MCF 10A (cell line): ENCODE measurements around the gene PBRM1. TPM values are rescaled to one million over a fixed set of nuclear protein-coding genes. Genes with fewer than 3 reads are reported as not detected.

ENCODE experiments used
- BruUV-seq: library from RNA; stranded (reverse); fragments of 400-500 nt; replicated peaks from 2 replicates; lab custom pipeline; 2021; lab: Mats Ljungman, UMichigan
- CTCF ChIA-PET: fragments of 300-600 bp; sonication (Branson Sonifier 250); formaldehyde crosslinking; extraction: SDS; loops from one replicate; lab custom pipeline; 2021; ENCODE audit warnings: antibody characterized with exemption, inconsistent platforms; lab: Yijun Ruan, JAX
- POLR2A ChIA-PET: fragments of 300-600, 350-650 bp; sonication (Branson Sonifier 250); formaldehyde crosslinking; extraction: SDS; loops from one replicate; lab custom pipeline; 2020; ENCODE audit warnings: antibody characterized with exemption, inconsistent platforms; lab: Yijun Ruan, JAX
- DNase-seq: peaks from one replicate; pipeline ENCODE4 v3.0.0-alpha.2; 2018; ENCODE audit not compliant: unreplicated experiment
- H3K27ac Mint-ChIP-seq: one replicate; pipeline ENCODE4 v1.8.0; 2022; ENCODE audit warnings: mild to moderate bottlenecking, low read depth, mixed read lengths; ENCODE audit not compliant: unreplicated experiment
- H3K27me3 Mint-ChIP-seq: one replicate; pipeline ENCODE4 v1.8.0; 2022; ENCODE audit warnings: mixed read lengths; ENCODE audit not compliant: insufficient read depth, unreplicated experiment
- H3K36me3 Mint-ChIP-seq: one replicate; pipeline ENCODE4 v1.8.0; 2022; ENCODE audit warnings: mild to moderate bottlenecking, moderate library complexity, mixed read lengths; ENCODE audit not compliant: insufficient read depth, unreplicated experiment
- H3K4me1 Mint-ChIP-seq: one replicate; pipeline ENCODE4 v1.8.0; 2022; ENCODE audit warnings: mixed read lengths; ENCODE audit not compliant: insufficient read depth, unreplicated experiment
- H3K4me3 Mint-ChIP-seq: one replicate; pipeline ENCODE4 v1.8.0; 2022; ENCODE audit warnings: mild to moderate bottlenecking, moderate library complexity, mixed read lengths; ENCODE audit not compliant: unreplicated experiment
- H3K9me3 Mint-ChIP-seq: one replicate; pipeline ENCODE4 v1.8.0; 2022; ENCODE audit warnings: mixed read lengths; ENCODE audit not compliant: unreplicated experiment
- intact Hi-C: fragments of 100-400 bp; cut with micrococcal nuclease; formaldehyde crosslinking; loops from 2 replicates; pipeline ENCODE4 v1.14.1; 2022
- total RNA-seq: library from RNA; stranded (reverse); gene quantifications from 2 replicates; pipeline ENCODE4 v1.2.3, GENCODE V29; 2022
- TF ChIP-seq, protein P1 (sequence below): fragments of 200-600 bp; IDR thresholded peaks from one replicate; pipeline ENCODE4 v1.8.0; 2022; ENCODE audit warnings: antibody characterized with exemption, mild to moderate bottlenecking; ENCODE audit not compliant: unreplicated experiment

Gene PBRM1
- total RNA-seq, 1 experiment from 2014 or later, result 56.9 TPM

DNA sequence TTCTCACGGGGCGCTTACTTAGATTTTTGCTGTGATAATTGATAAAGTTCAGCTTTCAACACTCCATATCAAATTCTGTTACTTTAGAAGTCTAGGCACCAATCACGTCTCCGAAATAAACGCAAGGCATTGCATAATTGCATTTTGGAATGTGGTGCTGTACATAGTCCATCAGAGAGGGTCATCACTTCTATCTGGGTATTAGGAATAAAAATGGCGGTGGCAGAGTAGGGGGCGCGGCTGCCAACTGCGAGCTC is 149.7 kb downstream of the PBRM1 start:
- Mint-ChIP-seq H3K36me3 (peaks cover 36% of the 10 kb centered on the region), H3K4me3 (peak overlapping the region; percentile 84), H3K27ac (no peak overlapping the region), H3K4me1 (peaks cover 30% of the 10 kb centered on the region), H3K9me3 (no peaks in the 10 kb centered on the region), H3K27me3 (no peaks in the 10 kb centered on the region)
- TF ChIP-seq, protein P1, sequence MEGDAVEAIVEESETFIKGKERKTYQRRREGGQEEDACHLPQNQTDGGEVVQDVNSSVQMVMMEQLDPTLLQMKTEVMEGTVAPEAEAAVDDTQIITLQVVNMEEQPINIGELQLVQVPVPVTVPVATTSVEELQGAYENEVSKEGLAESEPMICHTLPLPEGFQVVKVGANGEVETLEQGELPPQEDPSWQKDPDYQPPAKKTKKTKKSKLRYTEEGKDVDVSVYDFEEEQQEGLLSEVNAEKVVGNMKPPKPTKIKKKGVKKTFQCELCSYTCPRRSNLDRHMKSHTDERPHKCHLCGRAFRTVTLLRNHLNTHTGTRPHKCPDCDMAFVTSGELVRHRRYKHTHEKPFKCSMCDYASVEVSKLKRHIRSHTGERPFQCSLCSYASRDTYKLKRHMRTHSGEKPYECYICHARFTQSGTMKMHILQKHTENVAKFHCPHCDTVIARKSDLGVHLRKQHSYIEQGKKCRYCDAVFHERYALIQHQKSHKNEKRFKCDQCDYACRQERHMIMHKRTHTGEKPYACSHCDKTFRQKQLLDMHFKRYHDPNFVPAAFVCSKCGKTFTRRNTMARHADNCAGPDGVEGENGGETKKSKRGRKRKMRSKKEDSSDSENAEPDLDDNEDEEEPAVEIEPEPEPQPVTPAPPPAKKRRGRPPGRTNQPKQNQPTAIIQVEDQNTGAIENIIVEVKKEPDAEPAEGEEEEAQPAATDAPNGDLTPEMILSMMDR, result no peak
- no peak for DNase-seq
- BruUV-seq, result no TSS peak
- intact Hi-C loops, result loop anchor here (2.0 to 10.0 kb wide), 2 partner anchors 61 to 135 kb away; no protein-coding TSS in a partner anchor
- ChIA-PET CTCF (interaction anchor here (0.7 to 0.8 kb wide), 2 partner anchors 38 to 88 kb away, joined by 3 read pairs; no protein-coding TSS in a partner anchor), POLR2A (interaction anchor here (0.6 to 1.9 kb wide), 24 partner anchors 9 to 561 kb away, joined by 3 to 16 read pairs (median 4); partner anchors contain the start of gene ABHD14A)

DNA sequence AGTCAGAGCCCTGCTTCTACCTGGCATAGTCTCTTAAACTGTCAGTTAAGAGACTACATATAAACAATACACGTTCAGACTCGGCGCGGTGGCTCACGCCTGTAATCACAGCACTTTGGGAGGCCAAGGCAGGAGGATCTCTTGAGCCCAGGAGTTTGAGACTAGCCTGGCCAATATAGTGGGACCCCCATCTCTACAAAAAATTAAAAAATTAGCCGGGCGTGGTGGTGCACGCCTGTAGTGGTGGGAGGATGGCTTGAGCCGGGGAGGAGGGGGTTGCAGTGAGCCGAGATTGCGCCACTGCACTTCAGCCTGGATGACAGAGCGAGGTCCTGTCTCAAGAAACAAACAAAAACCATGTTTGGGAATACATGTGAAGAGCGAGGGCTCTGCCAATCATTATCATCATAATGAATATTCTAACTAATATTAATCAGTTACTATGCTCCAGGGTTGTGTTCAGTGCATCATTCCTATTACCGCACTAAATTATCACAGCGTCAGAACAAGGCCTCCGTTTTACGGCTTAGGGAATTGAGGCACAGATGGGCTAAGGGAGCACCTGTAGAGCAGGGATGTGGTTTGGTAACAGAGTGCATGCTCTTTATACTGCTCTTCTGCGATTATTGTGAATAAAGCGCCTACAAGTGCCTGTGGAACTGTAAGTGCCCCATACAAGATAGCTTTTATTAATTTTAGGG is 150.2 kb downstream of the PBRM1 start:
- no peak for DNase-seq
- TF ChIP-seq, protein P1, result no peak
- peak overlapping the region; percentile 84 for H3K4me3 Mint-ChIP-seq
- no TSS peak for BruUV-seq
- ChIA-PET POLR2A (interaction anchor here (0.6 to 1.9 kb wide), 22 partner anchors 9 to 561 kb away, joined by 3 to 16 read pairs (median 5); partner anchors contain the start of gene ABHD14A), CTCF (interaction anchor here (0.8 kb wide), 1 partner anchor 87 kb away, joined by 3 read pairs; no protein-coding TSS in a partner anchor)
- no peaks in the 10 kb centered on the region for H3K9me3 Mint-ChIP-seq
- intact Hi-C loops, result loop anchor here (2.0 to 10.0 kb wide), 2 partner anchors 61 to 135 kb away; no protein-coding TSS in a partner anchor
- peaks cover 31% of the 10 kb centered on the region for H3K36me3 Mint-ChIP-seq
- H3K27ac Mint-ChIP-seq, result peak overlapping the region; percentile 61
- H3K27me3 Mint-ChIP-seq, result no peaks in the 10 kb centered on the region
- peaks cover 30% of the 10 kb centered on the region for H3K4me1 Mint-ChIP-seq

DNA sequence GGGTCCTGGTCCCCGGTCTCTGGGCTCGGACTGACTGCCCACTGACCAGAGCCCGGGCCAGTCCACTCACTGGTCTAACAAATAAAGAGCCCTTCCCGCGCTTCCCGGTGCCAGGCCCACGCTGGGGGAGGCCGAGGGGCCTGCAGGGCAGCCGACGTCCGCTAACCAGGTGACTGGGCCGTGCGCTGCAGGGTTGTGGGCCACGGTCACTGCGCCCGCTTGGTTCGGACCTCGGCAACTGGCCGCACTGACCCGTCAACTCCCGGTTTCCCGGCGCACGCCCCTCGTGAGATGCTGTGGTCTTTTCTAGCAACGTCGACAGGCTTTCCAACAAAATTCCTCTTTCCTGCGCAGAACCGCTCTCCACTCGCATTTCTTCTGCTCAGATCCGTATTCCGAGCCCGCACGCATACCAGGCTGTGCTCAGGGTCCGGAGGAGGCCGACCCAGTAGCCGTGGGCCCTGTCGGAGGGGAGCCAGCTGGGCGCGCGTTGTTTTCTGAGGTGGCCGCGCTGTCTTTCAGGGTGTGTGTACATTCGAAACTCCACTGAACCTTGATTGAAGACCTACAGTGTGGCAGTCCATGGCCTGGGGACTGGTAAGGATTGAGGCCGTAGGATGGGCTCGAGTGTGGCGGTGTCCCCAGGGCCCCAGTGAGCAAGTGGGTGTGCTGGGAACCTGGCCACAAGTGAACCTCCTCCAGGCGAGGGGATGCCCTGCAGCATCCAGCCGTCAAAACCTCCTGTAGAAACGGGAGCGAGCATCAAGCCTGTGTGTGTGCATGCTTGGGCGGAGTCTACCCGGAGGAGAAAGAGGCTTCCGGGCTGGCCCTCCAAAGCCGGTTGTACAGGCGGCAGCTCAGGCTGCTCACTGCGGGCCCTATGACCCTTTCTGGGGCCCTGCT is 151.2 kb downstream of the PBRM1 start:
- Mint-ChIP-seq H3K27ac (peak overlapping the region; percentile 61), H3K9me3 (no peaks in the 10 kb centered on the region), H3K27me3 (no peaks in the 10 kb centered on the region), H3K4me3 (peak overlapping the region; percentile 72), H3K36me3 (peaks cover 22% of the 10 kb centered on the region), H3K4me1 (peaks cover 25% of the 10 kb centered on the region)
- ChIA-PET POLR2A (no interaction called here), CTCF (interaction anchor here (0.6 kb wide), 1 partner anchor 54 kb away, joined by 3 read pairs; no protein-coding TSS in a partner anchor)
- TF ChIP-seq, protein P1, result no peak
- DNase-seq, result no peak
- BruUV-seq, result no TSS peak
- intact Hi-C loops, result loop anchor here (10.0 kb wide), 1 partner anchor 60 kb away; no protein-coding TSS in a partner anchor
